ENCODE results near the gene DNM3. TPM values are rescaled to one million over a fixed set of nuclear protein-coding genes. Genes with fewer than 3 reads are reported as not detected.

Gene DNM3
- total and polyA plus RNA-seq, 7 donors: 0.60 to 13.3 (median 3.9) TPM

DNA sequence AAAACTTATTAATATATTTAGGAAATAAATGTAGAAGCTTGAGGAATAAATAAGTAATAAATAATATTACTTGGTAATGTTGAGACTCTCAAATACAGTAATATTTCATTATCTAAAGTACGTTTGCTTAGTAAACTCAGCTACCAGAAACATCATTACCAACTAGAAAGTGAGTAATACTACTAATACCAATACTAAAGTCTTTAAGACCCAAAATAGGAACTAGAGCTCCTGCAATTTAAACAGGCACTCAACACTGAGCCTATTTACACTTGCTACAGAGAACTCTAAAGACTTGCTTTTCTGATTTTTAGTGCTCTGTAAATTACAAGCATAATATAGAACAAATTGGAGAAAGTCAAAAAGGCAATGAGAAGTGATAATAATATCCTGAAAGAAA lies 565.7 kb downstream of the DNM3 start:
- Histone ChIP-seq H3K36me3 (no peaks in the 10 kb centered on the region), H3K27ac (no peak overlapping the region), H3K4me1 (no peaks in the 10 kb centered on the region), H3K4me3 (no peak overlapping the region), H3K27me3 (no peaks in the 10 kb centered on the region), H3K9me3 (no peaks in the 10 kb centered on the region)
- no peak for DNase-seq
- 52 to 89% methylated on average over 1 of the region's 1 CpG for WGBS, 2 donors
- TF ChIP-seq CTCF (IDR thresholded peaks at IDR 0.05): no peak
- no peak for TF ChIP-seq EP300 (IDR thresholded peaks at IDR 0.05)
- no peak for TF ChIP-seq POLR2AphosphoS5 (IDR thresholded peaks at IDR 0.05)
- TF ChIP-seq POLR2A (IDR thresholded peaks at IDR 0.05): no peak
- intact Hi-C loops (cut with DNase I): no loop called here

DNA sequence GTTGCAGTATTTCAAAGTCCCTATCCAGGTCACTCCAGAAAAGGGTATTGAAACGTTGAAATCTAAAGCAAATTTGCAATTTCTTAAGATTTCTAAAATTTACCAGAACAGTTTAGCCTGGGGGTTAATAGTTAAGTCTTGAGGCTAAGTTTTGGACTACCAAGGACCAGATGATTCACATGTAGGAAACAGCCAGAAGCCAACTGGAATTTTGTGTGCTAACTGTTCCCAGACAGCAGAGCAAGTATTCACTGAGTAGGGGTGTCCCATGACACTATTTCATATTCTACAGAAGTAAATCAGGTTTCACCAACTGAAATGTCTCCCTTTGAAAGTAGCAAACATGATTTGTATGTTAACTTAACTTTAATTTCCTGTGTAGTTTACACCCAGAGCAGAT lies 567.7 kb downstream of the DNM3 start:
- Histone ChIP-seq H3K36me3 (no peaks in the 10 kb centered on the region), H3K9me3 (no peaks in the 10 kb centered on the region), H3K4me1 (no peaks in the 10 kb centered on the region), H3K4me3 (no peak overlapping the region), H3K27me3 (no peaks in the 10 kb centered on the region), H3K27ac (no peak overlapping the region)
- intact Hi-C loops (cut with DNase I): no loop called here
- WGBS, 2 donors: 83 to 97% methylated on average over 1 of the region's 1 CpG
- DNase-seq: no peak
- TF ChIP-seq EP300 (IDR thresholded peaks at IDR 0.05): no peak
- no peak for TF ChIP-seq CTCF (IDR thresholded peaks at IDR 0.05)
- no peak for TF ChIP-seq POLR2A (IDR thresholded peaks at IDR 0.05)
- no peak for TF ChIP-seq POLR2AphosphoS5 (IDR thresholded peaks at IDR 0.05)

- H3K36me3 ChIP-seq: no peaks in the 10 kb centered on the region
- no peaks in the 10 kb centered on the region for H3K9me3 ChIP-seq
- H3K27me3 ChIP-seq: no peaks in the 10 kb centered on the region
- 89 to 97% methylated on average over 1 of the region's 1 CpG for WGBS, 2 donors
- no peak overlapping the region for H3K4me3 ChIP-seq
- H3K4me1 ChIP-seq: no peaks in the 10 kb centered on the region
- TF ChIP-seq POLR2AphosphoS5 (IDR thresholded peaks at IDR 0.05): no peak
- TF ChIP-seq EP300 (IDR thresholded peaks at IDR 0.05): no peak
- no peak for TF ChIP-seq POLR2A (IDR thresholded peaks at IDR 0.05)
- TF ChIP-seq CTCF (IDR thresholded peaks at IDR 0.05): no peak
- H3K27ac ChIP-seq: no peak overlapping the region
- intact Hi-C loops (cut with DNase I): no loop called here
- no peak for DNase-seq
Measured at GRCh38 chr1:172410027-172410426, 568.7 kb downstream of the DNM3 start.

DNA sequence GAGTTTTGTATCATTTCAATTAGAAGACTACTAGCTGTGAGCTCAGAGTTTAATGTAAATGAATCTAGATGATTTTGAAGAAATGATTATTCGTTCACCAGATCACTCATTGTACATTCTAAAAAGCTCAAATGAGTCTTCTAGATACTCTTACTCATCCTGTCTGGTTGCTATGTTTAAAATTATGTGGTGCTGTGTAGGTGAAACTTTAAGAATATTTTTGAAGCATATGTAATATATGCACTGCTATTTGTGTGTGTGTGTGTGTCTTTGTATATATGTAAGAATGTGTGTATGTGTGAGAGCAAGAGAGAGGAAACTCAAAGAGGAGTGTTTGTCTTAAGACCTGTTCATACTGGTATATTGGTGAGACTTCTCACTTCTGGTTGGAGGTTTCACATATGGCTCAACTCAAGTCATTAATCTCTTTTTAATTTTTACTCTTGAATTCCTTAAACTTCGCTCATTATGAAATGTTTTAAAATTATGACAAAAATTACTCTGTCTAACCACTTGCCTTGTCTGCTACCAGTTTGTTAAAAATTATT lies 570.6 kb downstream of the DNM3 start:
- H3K4me3 ChIP-seq: no peak overlapping the region
- no peaks in the 10 kb centered on the region for H3K36me3 ChIP-seq
- H3K4me1 ChIP-seq: no peaks in the 10 kb centered on the region
- no peak overlapping the region for H3K27ac ChIP-seq
- no peaks in the 10 kb centered on the region for H3K9me3 ChIP-seq
- H3K27me3 ChIP-seq: no peaks in the 10 kb centered on the region
- DNase-seq: no peak
- intact Hi-C loops (cut with DNase I): no loop called here
- TF ChIP-seq EP300 (IDR thresholded peaks at IDR 0.05) (no peak), POLR2A (IDR thresholded peaks at IDR 0.05) (no peak), POLR2AphosphoS5 (IDR thresholded peaks at IDR 0.05) (no peak)
- 89% methylated on average over 2 of the region's 2 CpGs for WGBS, 2 donors

- Histone ChIP-seq H3K36me3 (no peaks in the 10 kb centered on the region), H3K9me3 (no peaks in the 10 kb centered on the region), H3K27ac (no peak overlapping the region), H3K27me3 (no peaks in the 10 kb centered on the region), H3K4me1 (no peaks in the 10 kb centered on the region), H3K4me3 (no peak overlapping the region)
- no peak for DNase-seq
- TF ChIP-seq CTCF (IDR thresholded peaks at IDR 0.05) (no peak), POLR2AphosphoS5 (IDR thresholded peaks at IDR 0.05) (no peak), POLR2A (IDR thresholded peaks at IDR 0.05) (no peak), EP300 (IDR thresholded peaks at IDR 0.05) (no peak)
- intact Hi-C loops (cut with DNase I): no loop called here
Measured at GRCh38 chr1:172414331-172414730, 573.0 kb downstream of the DNM3 start.
